IMR-90 (cell line): ENCODE measurements around the gene ZBTB4. TPM values are rescaled to one million over a fixed set of nuclear protein-coding genes. Genes with fewer than 3 reads are reported as not detected.

Experiments
- ATAC-seq: fragments of 200-7000 bp; cut with Tn5 transposase; 2 replicates; pipeline ENCODE4 v1.9.1; 2020; ENCODE audit warnings: low read depth, mild to moderate bottlenecking, moderate library complexity
- BruUV-seq: library from RNA; stranded (reverse); fragments of 400-500 nt; replicated peaks from 2 replicates; lab custom pipeline; 2021; lab: Mats Ljungman, UMichigan
- CTCF ChIA-PET: fragments of 300-600 bp; formaldehyde crosslinking; extraction: SDS; loops from one replicate; lab custom pipeline; 2021; ENCODE audit warnings: antibody characterized with exemption; lab: Yijun Ruan, JAX
- POLR2A ChIA-PET: fragments of 300-600 bp; sonication (Branson Sonifier 250); formaldehyde crosslinking; loops from one replicate; lab custom pipeline; 2022; ENCODE audit warnings: antibody characterized with exemption; ENCODE audit not compliant: unreplicated experiment; lab: Charles Lee
- DNase-seq: peaks from one replicate; pipeline ENCODE4 v3.0.0; 2013
- H2AFZ ChIP-seq: replicated peaks from 2 replicates; pipeline ENCODE3; 2013; ENCODE audit warnings: low read length, mild to moderate bottlenecking; ENCODE audit not compliant: poor library complexity
- H2AK5ac ChIP-seq: 2 replicates; pipeline ENCODE4 v1.6.1; 2013; ENCODE audit warnings: low read depth, low read length, inconsistent platforms
- H2AK9ac ChIP-seq: replicated peaks from 2 replicates; pipeline ENCODE3; 2013; ENCODE audit warnings: mild to moderate bottlenecking, low read depth, low read length, moderate library complexity; ENCODE audit not compliant: poor library complexity
- H2BK120ac ChIP-seq: 2 replicates; pipeline ENCODE4 v1.6.1; 2013; ENCODE audit warnings: low read depth, low read length, inconsistent platforms
- H2BK15ac ChIP-seq: 3 replicates; pipeline ENCODE4 v1.6.1; 2013; ENCODE audit warnings: low read depth, low read length, inconsistent platforms
- H2BK20ac ChIP-seq: 2 replicates; pipeline ENCODE4 v1.6.1; 2013; ENCODE audit warnings: low read depth, mild to moderate bottlenecking, inconsistent platforms, low read length, moderate library complexity
- H2BK5ac ChIP-seq: 2 replicates; pipeline ENCODE4 v1.6.1; 2013; ENCODE audit warnings: mild to moderate bottlenecking, low read depth, low read length, inconsistent platforms; ENCODE audit not compliant: poor library complexity, severe bottlenecking
- H3K14ac ChIP-seq: replicated peaks from 2 replicates; pipeline ENCODE4 v1.6.1; 2013; ENCODE audit warnings: low read depth, low read length, inconsistent platforms
- H3K18ac ChIP-seq: 2 replicates; pipeline ENCODE4 v1.6.1; 2013; ENCODE audit warnings: low read depth, low read length, control low read depth
- H3K23ac ChIP-seq: 2 replicates; pipeline ENCODE4 v1.6.1; 2013; ENCODE audit warnings: low read depth, low read length, inconsistent platforms
- H3K27ac ChIP-seq: 2 replicates; pipeline ENCODE4 v1.5.1; 2013; ENCODE audit warnings: mild to moderate bottlenecking, control low read depth, low read length; ENCODE audit not compliant: insufficient read depth
- H3K27me3 ChIP-seq: 2 replicates; pipeline ENCODE4 v1.6.1; 2013; ENCODE audit warnings: low read length; ENCODE audit not compliant: control insufficient read depth, insufficient read depth
- H3K36me3 ChIP-seq: 2 replicates; pipeline ENCODE4 v1.6.1; 2013; ENCODE audit warnings: low read length, mixed read lengths; ENCODE audit not compliant: control insufficient read depth, insufficient read depth
- H3K4ac ChIP-seq: 2 replicates; pipeline ENCODE4 v1.6.1; 2013; ENCODE audit warnings: low read depth, low read length, inconsistent platforms
- H3K4me1 ChIP-seq: 2 replicates; pipeline ENCODE4 v1.6.1; 2013; ENCODE audit warnings: low read length, mixed read lengths; ENCODE audit not compliant: control insufficient read depth, insufficient read depth
- H3K4me2 ChIP-seq: 2 replicates; pipeline ENCODE4 v1.6.1; 2013; ENCODE audit warnings: low read depth, mild to moderate bottlenecking, control low read depth, low read length, moderate library complexity
- H3K4me3 ChIP-seq: 2 replicates; pipeline ENCODE4 v1.5.1; 2013; ENCODE audit warnings: low read depth, mild to moderate bottlenecking, control low read depth, low read length, moderate library complexity; ENCODE audit not compliant: insufficient read depth
- H3K56ac ChIP-seq: 2 replicates; pipeline ENCODE4 v1.6.1; 2013; ENCODE audit warnings: low read length, inconsistent platforms; ENCODE audit not compliant: insufficient read depth; ENCODE audit errors: extremely low read depth
- H3K79me1 ChIP-seq, 2 experiments: 2 replicates each; pipeline ENCODE4 v1.6.1; 2013; ENCODE audit warnings: low read length in 2 of 2, inconsistent platforms in 1 of 2, low read depth in 1 of 2
- H3K9ac ChIP-seq: 2 replicates; pipeline ENCODE4 v1.6.1; 2013; ENCODE audit warnings: low read depth, low read length, control low read depth
- H3K9me1 ChIP-seq: 2 replicates; pipeline ENCODE4 v1.6.1; 2013; ENCODE audit warnings: low read length, inconsistent platforms; ENCODE audit not compliant: insufficient read depth
- H3K9me3 ChIP-seq: 2 replicates; pipeline ENCODE4 v1.6.1; 2013; ENCODE audit warnings: low read length; ENCODE audit not compliant: control insufficient read depth, insufficient read depth
- H4K20me1 ChIP-seq: 2 replicates; pipeline ENCODE4 v1.6.1; 2013; ENCODE audit warnings: low read length, inconsistent platforms; ENCODE audit not compliant: insufficient read depth
- H4K5ac ChIP-seq: 2 replicates; pipeline ENCODE4 v1.6.1; 2013; ENCODE audit warnings: mild to moderate bottlenecking, low read depth, low read length, control low read depth
- H4K8ac ChIP-seq, 2 experiments: 2 replicates each; pipeline ENCODE4 v1.6.1; 2013; ENCODE audit warnings: low read depth in 2 of 2, low read length in 2 of 2, control low read depth in 1 of 2, inconsistent platforms in 1 of 2
- H4K91ac ChIP-seq: 2 replicates; pipeline ENCODE4 v1.6.1; 2013; ENCODE audit warnings: low read depth, low read length, inconsistent platforms; ENCODE audit not compliant: insufficient read depth
- MAFK ChIP-seq: IDR thresholded peaks from 2 replicates; pipeline ENCODE4 v1.6.1; 2012; ENCODE audit warnings: low read depth, low read length, improper control_type of control experiment
- WGBS, 2 experiments: methylation state at CpG; one replicate each; pipeline versions ENCODE4 v1.1.5 to v1.1.7; 2013; ENCODE audit warnings: missing lambda C conversion rate in 2 of 2; ENCODE audit not compliant: insufficient read length in 1 of 2; ENCODE audit errors: extremely low coverage in 2 of 2; 5-methylcytosine and 5-hydroxymethylcytosine counted together
- dilution Hi-C: fragments of 300-500 bp; cut with HindIII; formaldehyde crosslinking; loops from one replicate; pipeline ENCODE4 v1.14.3; 2018; ENCODE audit warnings: low sequenced_read_pairs; ENCODE audit not compliant: unreplicated experiment
- in situ Hi-C: fragments of 300-500 bp; cut with MboI; formaldehyde crosslinking; loops from 3 replicates; pipeline ENCODE4 v1.14.3; 2019; ENCODE audit warnings: low sequenced_read_pairs, inconsistent platforms, mixed read lengths
- intact Hi-C: fragments of 100-400 bp; cut with micrococcal nuclease; formaldehyde crosslinking; loops from 2 replicates; pipeline ENCODE4 v1.10.0; 2022
- polyA plus RNA-seq, 3 experiments: library from polyadenylated mRNA; depleted of rRNA; stranded (reverse); fragments of >200 nt; gene quantifications; 2 replicates each; pipeline ENCODE4 v1.2.3, GENCODE V29; 2012; ENCODE audit warnings: low replicate concordance in 1 of 3
- total RNA-seq: library from RNA; depleted of rRNA; stranded (reverse); fragments of >200 nt; gene quantifications from 2 replicates; pipeline ENCODE4 v1.2.3, GENCODE V29; 2012

ZBTB4 gene
- total and polyA plus RNA-seq, 2 of the 4 experiments (the other 2 are of a cell fraction) = 6.3 to 20.3 TPM

DNA sequence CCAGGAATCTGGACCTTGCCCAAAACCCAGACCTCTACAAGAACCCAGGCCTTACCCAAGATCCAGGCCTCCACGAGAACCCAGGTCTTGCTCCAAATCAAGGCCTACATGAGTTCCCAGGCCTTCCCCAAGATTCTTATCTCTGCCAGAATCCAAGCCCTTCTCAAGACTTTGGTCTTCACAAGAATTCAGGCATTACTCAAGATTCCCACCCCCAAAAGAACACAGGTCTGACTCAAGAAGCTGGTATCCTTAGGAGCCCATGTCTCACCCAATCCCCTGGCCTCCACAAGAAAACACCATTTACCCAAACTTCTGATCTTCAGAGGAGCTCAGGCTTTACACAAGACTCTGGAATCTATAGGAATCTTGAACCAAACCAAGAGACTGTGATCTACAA is 48.2 kb downstream of the ZBTB4 start:
- BruUV-seq = no TSS peak
- ATAC-seq = no peak
- Histone ChIP-seq H4K91ac (no peak overlapping the region), H3K27me3 (no peaks in the 10 kb centered on the region; the same call in 1 of the 2 replicates), H3K9me1 (no peaks in the 10 kb centered on the region), H3K79me1 (no peaks in the 10 kb centered on the region; a peak in 1 of 4 replicates), H2AFZ (no peak overlapping the region), H4K8ac (no peak overlapping the region), H4K5ac (no peak overlapping the region), H3K36me3 (no peaks in the 10 kb centered on the region), H2BK5ac (no peak overlapping the region), H3K4me3 (no peak overlapping the region), H3K9me3 (no peaks in the 10 kb centered on the region), H3K4me1 (no peaks in the 10 kb centered on the region), H3K23ac (no peak overlapping the region), H4K20me1 (no peaks in the 10 kb centered on the region; the same call in 1 of the 2 replicates), H3K4me2 (no peak overlapping the region), H3K27ac (no peak overlapping the region), H3K18ac (no peak overlapping the region), H3K9ac (no peak overlapping the region), H2AK9ac (no peak overlapping the region), H2BK15ac (no peak overlapping the region), H3K4ac (no peak overlapping the region), H2AK5ac (no peak overlapping the region), H2BK20ac (no peak overlapping the region), H3K14ac (no peak overlapping the region), H2BK120ac (no peak overlapping the region), H3K56ac (no peak overlapping the region)
- dilution Hi-C loops (no loop called here), intact Hi-C loops (no loop called here), in situ Hi-C loops (no loop called here)
- CTCF ChIA-PET = no interaction called here
- no CpG with 5 or more reads among the region's 1 CpG for WGBS, 2 experiments
- POLR2A ChIA-PET = no interaction called here
- DNase-seq = peak; percentile 22
- TF ChIP-seq MAFK = no peak
